Activated CD4-positive, alpha-beta memory T cell treated with anti-CD3 and anti-CD28 coated beads for 36 hours (primary cell): ENCODE measurements around the gene HLCS. TPM values are rescaled to one million over a fixed set of nuclear protein-coding genes. Genes with fewer than 3 reads are reported as not detected.

Source experiments
- CTCF ChIA-PET: fragments of 350-600 bp; sonication (Branson Sonifier 250); formaldehyde crosslinking; loops from one replicate; lab custom pipeline; 2021; ENCODE audit warnings: antibody characterized with exemption, inconsistent platforms; lab: Charles Lee
- POLR2A ChIA-PET: fragments of 350-600 bp; sonication (Branson Sonifier 250); formaldehyde crosslinking; loops from one replicate; lab custom pipeline; 2021; ENCODE audit warnings: antibody characterized with exemption; lab: Charles Lee
- DNase-seq: peaks from one replicate; pipeline ENCODE4 v3.0.0-alpha.2; 2020
- H3K27ac Mint-ChIP-seq: one replicate; pipeline ENCODE4 v1.8.0; 2021; ENCODE audit warnings: mixed read lengths
- H3K27me3 Mint-ChIP-seq: one replicate; pipeline ENCODE4 v1.8.0; 2021; ENCODE audit warnings: mixed read lengths
- H3K36me3 Mint-ChIP-seq: one replicate; pipeline ENCODE4 v1.8.0; 2021; ENCODE audit warnings: mixed read lengths
- H3K4me1 Mint-ChIP-seq: one replicate; pipeline ENCODE4 v1.8.0; 2021; ENCODE audit warnings: low read depth, mixed read lengths
- H3K4me3 Mint-ChIP-seq: one replicate; pipeline ENCODE4 v1.8.0; 2021; ENCODE audit warnings: mild to moderate bottlenecking, mixed read lengths
- H3K9me3 Mint-ChIP-seq: one replicate; pipeline ENCODE4 v1.8.0; 2021; ENCODE audit warnings: mixed read lengths
- intact Hi-C: fragments of 100-400 bp; cut with micrococcal nuclease; formaldehyde crosslinking; loops from one replicate; pipeline ENCODE4 v1.15.1; 2023
- total RNA-seq, 2 experiments: library from RNA; stranded (reverse); gene quantifications; one replicate each; pipeline ENCODE4 v1.2.3, GENCODE V29; 2021

HLCS gene
- total RNA-seq, 2 experiments from 2014 or later: 12.7 to 17.5 TPM

- Mint-ChIP-seq H3K9me3 (no peaks in the 10 kb centered on the region), H3K27ac (no peak overlapping the region), H3K4me1 (no peaks in the 10 kb centered on the region), H3K27me3 (no peaks in the 10 kb centered on the region), H3K36me3 (peaks cover 10% of the 10 kb centered on the region), H3K4me3 (no peak overlapping the region)
- POLR2A ChIA-PET: no interaction called here
- CTCF ChIA-PET: no interaction called here
- DNase-seq: no peak
- intact Hi-C loops: no loop called here
Observed at GRCh38 chr21:36767096-36767495, 199.4 kb downstream of the HLCS start.

- peaks cover 10% of the 10 kb centered on the region for H3K36me3 Mint-ChIP-seq
- DNase-seq: no peak
- POLR2A ChIA-PET: no interaction called here
- no peaks in the 10 kb centered on the region for H3K4me1 Mint-ChIP-seq
- no peak overlapping the region for H3K4me3 Mint-ChIP-seq
- CTCF ChIA-PET: interaction anchor here (1.5 kb wide), 1 partner anchor 136 kb away, joined by 3 read pairs; no protein-coding TSS in a partner anchor
- intact Hi-C loops: no loop called here
- H3K9me3 Mint-ChIP-seq: no peaks in the 10 kb centered on the region
- no peaks in the 10 kb centered on the region for H3K27me3 Mint-ChIP-seq
- no peak overlapping the region for H3K27ac Mint-ChIP-seq
Observed at GRCh38 chr21:36766511-36766910, 200.0 kb downstream of the HLCS start.

GRCh38 chr21:36765229-36765628, 201.2 kb downstream of the HLCS start:
- Mint-ChIP-seq H3K36me3 (peaks cover 10% of the 10 kb centered on the region), H3K27ac (no peak overlapping the region), H3K4me1 (no peaks in the 10 kb centered on the region), H3K9me3 (no peaks in the 10 kb centered on the region), H3K4me3 (no peak overlapping the region), H3K27me3 (no peaks in the 10 kb centered on the region)
- ChIA-PET CTCF (interaction anchor here (1.5 kb wide), 1 partner anchor 134 kb away, joined by 3 read pairs; no protein-coding TSS in a partner anchor), POLR2A (no interaction called here)
- intact Hi-C loops: no loop called here
- no peak for DNase-seq

GRCh38 chr21:36763305-36763704, 203.2 kb downstream of the HLCS start:
- Mint-ChIP-seq H3K4me3 (no peak overlapping the region), H3K4me1 (no peaks in the 10 kb centered on the region), H3K27me3 (no peaks in the 10 kb centered on the region), H3K27ac (no peak overlapping the region), H3K36me3 (peaks cover 10% of the 10 kb centered on the region), H3K9me3 (no peaks in the 10 kb centered on the region)
- no peak for DNase-seq
- CTCF ChIA-PET: no interaction called here
- POLR2A ChIA-PET: no interaction called here
- intact Hi-C loops: no loop called here

- H3K4me1 Mint-ChIP-seq: no peaks in the 10 kb centered on the region
- H3K27ac Mint-ChIP-seq: no peak overlapping the region
- H3K36me3 Mint-ChIP-seq: peaks cover 9% of the 10 kb centered on the region
- CTCF ChIA-PET: no interaction called here
- POLR2A ChIA-PET: no interaction called here
- H3K27me3 Mint-ChIP-seq: no peaks in the 10 kb centered on the region
- DNase-seq: no peak
- intact Hi-C loops: no loop called here
- H3K4me3 Mint-ChIP-seq: no peak overlapping the region
- H3K9me3 Mint-ChIP-seq: no peaks in the 10 kb centered on the region
Observed at GRCh38 chr21:36762642-36763041, 203.8 kb downstream of the HLCS start.

- no peaks in the 10 kb centered on the region for H3K9me3 Mint-ChIP-seq
- H3K4me3 Mint-ChIP-seq: no peak overlapping the region
- ChIA-PET CTCF (no interaction called here), POLR2A (no interaction called here)
- intact Hi-C loops: no loop called here
- H3K36me3 Mint-ChIP-seq: peaks cover 5% of the 10 kb centered on the region
- H3K27me3 Mint-ChIP-seq: no peaks in the 10 kb centered on the region
- DNase-seq: no peak
- no peaks in the 10 kb centered on the region for H3K4me1 Mint-ChIP-seq
- no peak overlapping the region for H3K27ac Mint-ChIP-seq
Observed at GRCh38 chr21:36761685-36762084, 204.8 kb downstream of the HLCS start.

GRCh38 chr21:36759348-36760083, 207.0 kb downstream of the HLCS start:
- DNase-seq: no peak
- ChIA-PET CTCF (interaction anchor here (1.4 kb wide), 1 partner anchor 169 kb away, joined by 3 read pairs; no protein-coding TSS in a partner anchor), POLR2A (no interaction called here)
- H3K9me3 Mint-ChIP-seq: no peaks in the 10 kb centered on the region
- H3K4me3 Mint-ChIP-seq: no peak overlapping the region
- peaks cover 11% of the 10 kb centered on the region for H3K36me3 Mint-ChIP-seq
- no peaks in the 10 kb centered on the region for H3K4me1 Mint-ChIP-seq
- intact Hi-C loops: no loop called here
- no peaks in the 10 kb centered on the region for H3K27me3 Mint-ChIP-seq
- H3K27ac Mint-ChIP-seq: no peak overlapping the region

- H3K4me3 Mint-ChIP-seq: no peak overlapping the region
- DNase-seq: no peak
- CTCF ChIA-PET: interaction anchor here (1.3 kb wide), 1 partner anchor 10 kb away, joined by 3 read pairs; no protein-coding TSS in a partner anchor
- intact Hi-C loops: no loop called here
- H3K27ac Mint-ChIP-seq: no peak overlapping the region
- no peaks in the 10 kb centered on the region for H3K27me3 Mint-ChIP-seq
- POLR2A ChIA-PET: no interaction called here
- H3K36me3 Mint-ChIP-seq: peaks cover 25% of the 10 kb centered on the region
- H3K9me3 Mint-ChIP-seq: no peaks in the 10 kb centered on the region
- H3K4me1 Mint-ChIP-seq: no peaks in the 10 kb centered on the region
Observed at GRCh38 chr21:36757196-36757595, 209.3 kb downstream of the HLCS start.

GRCh38 chr21:36756527-36756926, 209.9 kb downstream of the HLCS start:
- ChIA-PET CTCF (interaction anchor here (1.3 kb wide), 1 partner anchor 9 kb away, joined by 3 read pairs; no protein-coding TSS in a partner anchor), POLR2A (no interaction called here)
- H3K9me3 Mint-ChIP-seq: no peaks in the 10 kb centered on the region
- H3K4me1 Mint-ChIP-seq: no peaks in the 10 kb centered on the region
- no peak overlapping the region for H3K4me3 Mint-ChIP-seq
- H3K36me3 Mint-ChIP-seq: peaks cover 29% of the 10 kb centered on the region
- intact Hi-C loops: no loop called here
- no peak for DNase-seq
- H3K27ac Mint-ChIP-seq: no peak overlapping the region
- H3K27me3 Mint-ChIP-seq: no peaks in the 10 kb centered on the region

GRCh38 chr21:36754241-36754898, 212.1 kb downstream of the HLCS start:
- Mint-ChIP-seq H3K9me3 (no peaks in the 10 kb centered on the region), H3K27ac (no peak overlapping the region), H3K4me3 (no peak overlapping the region), H3K27me3 (peaks cover 8% of the 10 kb centered on the region), H3K36me3 (peaks cover 35% of the 10 kb centered on the region), H3K4me1 (no peaks in the 10 kb centered on the region)
- CTCF ChIA-PET: no interaction called here
- DNase-seq: no peak
- intact Hi-C loops: no loop called here
- POLR2A ChIA-PET: interaction anchor here (0.6 kb wide), 1 partner anchor 68 kb away, joined by 5 read pairs; no protein-coding TSS in a partner anchor

- ChIA-PET CTCF (no interaction called here), POLR2A (no interaction called here)
- Mint-ChIP-seq H3K4me3 (no peak overlapping the region), H3K36me3 (peaks cover 35% of the 10 kb centered on the region), H3K27ac (no peak overlapping the region), H3K9me3 (no peaks in the 10 kb centered on the region), H3K27me3 (peaks cover 16% of the 10 kb centered on the region), H3K4me1 (peaks cover 3% of the 10 kb centered on the region)
- no peak for DNase-seq
- intact Hi-C loops: no loop called here
Observed at GRCh38 chr21:36753556-36753955, 212.9 kb downstream of the HLCS start.

- no peak overlapping the region for H3K27ac Mint-ChIP-seq
- intact Hi-C loops: no loop called here
- no peak overlapping the region for H3K4me3 Mint-ChIP-seq
- POLR2A ChIA-PET: no interaction called here
- CTCF ChIA-PET: no interaction called here
- H3K36me3 Mint-ChIP-seq: peaks cover 30% of the 10 kb centered on the region
- DNase-seq: no peak
- peaks cover 29% of the 10 kb centered on the region for H3K27me3 Mint-ChIP-seq
- H3K9me3 Mint-ChIP-seq: no peaks in the 10 kb centered on the region
- peaks cover 15% of the 10 kb centered on the region for H3K4me1 Mint-ChIP-seq
Observed at GRCh38 chr21:36751383-36751782, 215.1 kb downstream of the HLCS start.
